ENCODE results near the gene ZBTB17. TPM values are rescaled to one million over a fixed set of nuclear protein-coding genes. Genes with fewer than 3 reads are reported as not detected.

The ZBTB17 gene
- total RNA-seq, 1 experiment from 2014 or later: 44.2 TPM

- ChIA-PET POLR2A (ENCODE audit: unreplicated experiment) (no interaction called here), CTCF (no interaction called here)
- no peak overlapping the region for H3K9ac ChIP-seq (ENCODE audit: low read length)
- no peak overlapping the region for H2AFZ ChIP-seq (ENCODE audit: low read length)
- H3K79me2 ChIP-seq (ENCODE audit: low read length): peaks cover 4% of the 10 kb centered on the region; the same call in 1 of the 2 replicates
- BruUV-seq (replicated peaks): no TSS peak
- no peak overlapping the region for H3K27ac ChIP-seq (ENCODE audit: low read length)
- TF ChIP-seq CTCF (conservative IDR thresholded peaks at IDR 0.05; ENCODE audit: low read depth, low read length) (no peak), EZH2phosphoT487 (IDR thresholded peaks at IDR 0.05; ENCODE audit: borderline replicate concordance, low read length) (no peak), EZH2 (IDR thresholded peaks at IDR 0.05; ENCODE audit: low read length, unreplicated experiment) (no peak)
- H3K9me3 ChIP-seq (ENCODE audit: low read length): no peaks in the 10 kb centered on the region
- H3K4me2 ChIP-seq (ENCODE audit: low read length): no peak overlapping the region
- 0 out of 2 replicates have a peak, but pooled peaks cover 5% of the 10 kb centered on the region for H4K20me1 ChIP-seq (ENCODE audit: low read length)
- ATAC-seq: no peak
- intact Hi-C loops (cut with micrococcal nuclease): no loop called here
- H3K9me2 ChIP-seq (replicated peaks; ENCODE audit: low read length): no peaks in the 10 kb centered on the region
- H3K27me3 ChIP-seq (ENCODE audit: low read length): no peaks in the 10 kb centered on the region
- peaks cover 39% of the 10 kb centered on the region for H3K36me3 ChIP-seq (ENCODE audit: low read depth, low read length)
- DNase-seq: no peak
- H3K4me1 ChIP-seq (ENCODE audit: insufficient read depth, low read length): 0 out of 2 replicates have a peak, but pooled peaks cover 1% of the 10 kb centered on the region
- H3K4me3 ChIP-seq (ENCODE audit: low read length): no peak overlapping the region
- no peaks in the 10 kb centered on the region for H3F3A ChIP-seq (ENCODE audit: low read length, unreplicated experiment)
Observed at GRCh38 chr1:15933684-15934083, 42.2 kb downstream of the ZBTB17 start.

- H3F3A ChIP-seq (ENCODE audit: low read length, unreplicated experiment): no peaks in the 10 kb centered on the region
- no peaks in the 10 kb centered on the region for H3K4me1 ChIP-seq (ENCODE audit: insufficient read depth, low read length)
- no peaks in the 10 kb centered on the region for H3K9me3 ChIP-seq (ENCODE audit: low read length)
- CTCF ChIA-PET: no interaction called here
- H4K20me1 ChIP-seq (ENCODE audit: low read length): 0 out of 2 replicates have a peak, but pooled peaks cover 2% of the 10 kb centered on the region
- no peak overlapping the region for H3K27ac ChIP-seq (ENCODE audit: low read length)
- no peak overlapping the region for H3K4me3 ChIP-seq (ENCODE audit: low read length)
- TF ChIP-seq EZH2phosphoT487 (IDR thresholded peaks at IDR 0.05; ENCODE audit: borderline replicate concordance, low read length) (no peak), EZH2 (IDR thresholded peaks at IDR 0.05; ENCODE audit: low read length, unreplicated experiment) (no peak), CTCF (conservative IDR thresholded peaks at IDR 0.05; ENCODE audit: low read depth, low read length) (no peak)
- no peaks in the 10 kb centered on the region for H3K9me2 ChIP-seq (replicated peaks; ENCODE audit: low read length)
- POLR2A ChIA-PET (ENCODE audit: unreplicated experiment): no interaction called here
- DNase-seq (no peak), ATAC-seq (no peak)
- BruUV-seq (replicated peaks): no TSS peak
- H3K79me2 ChIP-seq (ENCODE audit: low read length): peaks cover 11% of the 10 kb centered on the region; the same call in 1 of the 2 replicates
- intact Hi-C loops (cut with micrococcal nuclease): no loop called here
- H2AFZ ChIP-seq (ENCODE audit: low read length): no peak overlapping the region
- H3K27me3 ChIP-seq (ENCODE audit: low read length): no peaks in the 10 kb centered on the region
- no peak overlapping the region for H3K4me2 ChIP-seq (ENCODE audit: low read length)
- no peak overlapping the region for H3K9ac ChIP-seq (ENCODE audit: low read length)
- peaks cover 43% of the 10 kb centered on the region for H3K36me3 ChIP-seq (ENCODE audit: low read depth, low read length)
Observed at GRCh38 chr1:15932612-15933011, 43.3 kb downstream of the ZBTB17 start.

- no TSS peak for BruUV-seq (replicated peaks)
- H3K4me1 ChIP-seq (ENCODE audit: insufficient read depth, low read length): no peaks in the 10 kb centered on the region
- DNase-seq (no peak), ATAC-seq (no peak)
- no peak for TF ChIP-seq EZH2phosphoT487 (IDR thresholded peaks at IDR 0.05; ENCODE audit: borderline replicate concordance, low read length)
- no peak for TF ChIP-seq EZH2 (IDR thresholded peaks at IDR 0.05; ENCODE audit: low read length, unreplicated experiment)
- TF ChIP-seq CTCF (conservative IDR thresholded peaks at IDR 0.05; ENCODE audit: low read depth, low read length): no peak
- no peaks in the 10 kb centered on the region for H3F3A ChIP-seq (ENCODE audit: low read length, unreplicated experiment)
- H3K36me3 ChIP-seq (ENCODE audit: low read depth, low read length): peaks cover 43% of the 10 kb centered on the region
- H3K79me2 ChIP-seq (ENCODE audit: low read length): peaks cover 18% of the 10 kb centered on the region; the same call in 1 of the 2 replicates
- H2AFZ ChIP-seq (ENCODE audit: low read length): no peak overlapping the region
- intact Hi-C loops (cut with micrococcal nuclease): no loop called here
- no peak overlapping the region for H3K27ac ChIP-seq (ENCODE audit: low read length)
- H3K9me3 ChIP-seq (ENCODE audit: low read length): no peaks in the 10 kb centered on the region
- no peak overlapping the region for H3K4me2 ChIP-seq (ENCODE audit: low read length)
- POLR2A ChIA-PET (ENCODE audit: unreplicated experiment): no interaction called here
- H4K20me1 ChIP-seq (ENCODE audit: low read length): 0 out of 2 replicates have a peak, but pooled peaks cover 2% of the 10 kb centered on the region
- no peaks in the 10 kb centered on the region for H3K27me3 ChIP-seq (ENCODE audit: low read length)
- H3K9me2 ChIP-seq (replicated peaks; ENCODE audit: low read length): no peaks in the 10 kb centered on the region
- no peak overlapping the region for H3K4me3 ChIP-seq (ENCODE audit: low read length)
- CTCF ChIA-PET: no interaction called here
- no peak overlapping the region for H3K9ac ChIP-seq (ENCODE audit: low read length)
Observed at GRCh38 chr1:15931884-15932283, 44.0 kb downstream of the ZBTB17 start.

Measured in PC-3 (cell line).